Effector CD4-positive, alpha-beta T cell (primary cell): ENCODE results near the gene DMD.
"Not testable (repeated sequence)": the region's sequence is repeated elsewhere in the genome, so short reads cannot be mapped to it uniquely, and the experiment has no call there.

ENCODE experiments used
- DNase-seq: peaks from one replicate; pipeline ENCODE4 v3.0.0-alpha.2; 2020

Gene DMD

DNA sequence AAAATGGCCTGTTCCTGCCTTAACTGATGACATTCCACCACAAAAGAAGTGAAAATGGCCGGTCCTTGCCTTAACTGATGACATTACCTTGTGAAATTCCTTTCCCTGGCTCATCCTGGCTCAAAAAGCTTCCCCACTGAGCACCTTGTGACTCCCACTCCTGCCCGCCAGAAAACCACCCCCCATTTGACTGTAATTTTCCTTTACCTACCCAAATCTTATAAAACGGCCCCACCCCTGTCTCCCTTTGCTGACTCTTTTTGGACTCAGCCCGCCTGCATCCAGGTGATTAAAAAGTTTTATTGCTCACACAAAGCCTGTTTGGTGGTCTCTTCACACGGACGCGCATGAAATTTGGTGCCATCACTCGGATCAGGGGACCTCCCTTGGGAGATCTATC is 1833.5 kb downstream of the DMD start:
- not testable (repeated sequence) for DNase-seq

DNA sequence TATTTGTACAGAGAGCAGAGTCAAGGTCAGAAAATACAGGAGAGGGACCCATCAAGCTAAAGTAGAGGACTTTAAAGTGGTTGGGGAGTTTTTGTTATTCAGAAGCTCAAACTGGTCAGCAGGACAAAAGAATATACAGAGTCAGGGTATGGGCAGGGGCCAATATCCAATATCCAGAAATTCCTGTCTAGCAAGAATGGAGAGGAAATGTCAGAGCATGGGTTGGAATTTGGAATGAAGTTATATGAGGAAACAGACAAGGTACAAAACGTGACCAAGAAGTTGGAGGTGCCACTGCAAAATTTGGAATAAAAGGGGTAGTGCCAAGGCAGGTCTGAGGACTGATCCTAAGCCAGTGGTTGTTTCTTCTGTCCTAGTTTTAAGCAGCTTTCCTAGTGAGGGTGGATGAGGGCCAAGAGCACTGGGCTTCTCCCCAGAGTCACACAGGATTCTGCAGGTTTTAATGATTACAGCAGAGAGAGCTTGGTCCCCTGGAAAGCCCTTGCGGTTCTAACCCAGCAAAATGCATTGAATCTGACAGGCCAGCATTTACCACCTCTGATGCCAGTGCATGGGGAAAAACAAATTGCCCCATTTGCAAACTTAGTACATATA is 1834.8 kb downstream of the DMD start:
- no peak for DNase-seq

DNA sequence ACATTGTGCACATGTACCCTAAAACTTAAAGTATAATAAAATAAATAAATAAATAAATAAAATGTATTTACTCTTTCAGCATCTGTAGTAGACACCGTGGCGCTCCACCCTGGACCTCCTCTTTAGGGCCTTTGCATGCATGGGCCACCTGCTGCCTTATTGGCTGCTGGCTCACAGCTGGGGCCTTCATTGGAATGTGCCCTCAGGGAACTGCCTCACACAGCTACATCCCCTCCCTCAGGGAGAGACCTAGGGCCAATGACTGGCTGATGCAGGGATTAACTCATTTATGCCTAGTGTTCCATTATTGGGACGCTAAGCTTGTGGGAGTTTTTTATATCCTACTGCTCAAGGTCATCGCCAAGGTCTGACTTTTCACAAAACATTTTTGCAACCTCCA is 1836.6 kb downstream of the DMD start:
- DNase-seq: no peak

DNA sequence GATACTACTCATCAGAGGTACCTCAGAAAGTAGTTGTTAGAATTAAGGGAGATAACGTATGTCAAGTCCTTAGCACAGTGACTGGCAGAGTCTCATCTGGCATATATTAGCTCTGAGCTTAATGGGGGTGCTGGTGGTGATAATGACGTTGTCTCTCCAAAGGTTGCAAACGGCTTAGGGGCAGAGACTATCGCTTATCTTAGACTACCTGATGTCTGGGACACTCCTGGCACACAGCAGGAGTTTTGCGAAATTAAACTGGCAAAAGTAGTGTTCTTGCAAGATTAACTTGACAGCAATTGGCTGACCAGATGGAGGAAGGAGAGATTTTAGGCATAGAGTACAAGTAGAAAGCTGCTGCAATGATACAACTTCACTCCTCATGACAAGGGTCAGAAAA is 1839.4 kb downstream of the DMD start:
- no peak for DNase-seq

DNA sequence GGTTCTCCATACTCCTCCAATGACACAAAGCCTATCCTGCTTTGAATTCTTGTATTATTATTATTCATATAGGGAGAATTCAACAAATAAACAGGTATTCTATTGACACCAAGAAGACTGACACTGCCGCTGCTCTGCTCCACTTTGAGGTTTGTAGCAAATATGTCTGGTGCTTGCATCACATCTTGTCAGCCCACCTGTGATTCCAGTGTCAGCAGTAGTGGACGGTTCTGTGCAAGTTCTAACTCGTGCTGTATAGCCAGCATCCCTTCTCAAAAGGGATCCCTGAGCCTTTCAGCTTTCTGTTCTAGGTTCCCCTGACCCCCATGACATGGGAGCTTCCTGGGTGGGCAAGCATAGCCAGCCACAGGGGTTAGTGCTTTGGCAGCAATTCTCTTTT is 1843.5 kb downstream of the DMD start:
- no peak for DNase-seq

DNA sequence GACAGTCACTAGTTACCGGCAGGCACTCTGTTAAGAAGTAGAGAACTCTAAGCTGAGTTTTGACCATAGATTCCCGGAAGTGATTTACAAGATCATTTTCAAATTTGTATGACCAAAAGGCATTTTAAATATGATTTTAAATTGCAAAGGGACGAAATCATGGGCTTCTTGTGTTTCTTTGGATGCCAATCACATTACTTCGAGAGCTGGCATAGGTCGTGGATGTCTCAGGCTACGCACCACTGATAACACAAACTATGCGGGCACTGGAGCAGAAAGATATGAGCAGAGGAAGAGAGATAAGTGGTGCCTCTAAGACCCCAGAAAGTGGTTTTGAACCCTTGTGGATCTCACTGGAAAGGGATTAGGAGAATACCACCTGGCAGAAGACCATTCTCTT is 1845.3 kb downstream of the DMD start:
- DNase-seq: no peak

DNA sequence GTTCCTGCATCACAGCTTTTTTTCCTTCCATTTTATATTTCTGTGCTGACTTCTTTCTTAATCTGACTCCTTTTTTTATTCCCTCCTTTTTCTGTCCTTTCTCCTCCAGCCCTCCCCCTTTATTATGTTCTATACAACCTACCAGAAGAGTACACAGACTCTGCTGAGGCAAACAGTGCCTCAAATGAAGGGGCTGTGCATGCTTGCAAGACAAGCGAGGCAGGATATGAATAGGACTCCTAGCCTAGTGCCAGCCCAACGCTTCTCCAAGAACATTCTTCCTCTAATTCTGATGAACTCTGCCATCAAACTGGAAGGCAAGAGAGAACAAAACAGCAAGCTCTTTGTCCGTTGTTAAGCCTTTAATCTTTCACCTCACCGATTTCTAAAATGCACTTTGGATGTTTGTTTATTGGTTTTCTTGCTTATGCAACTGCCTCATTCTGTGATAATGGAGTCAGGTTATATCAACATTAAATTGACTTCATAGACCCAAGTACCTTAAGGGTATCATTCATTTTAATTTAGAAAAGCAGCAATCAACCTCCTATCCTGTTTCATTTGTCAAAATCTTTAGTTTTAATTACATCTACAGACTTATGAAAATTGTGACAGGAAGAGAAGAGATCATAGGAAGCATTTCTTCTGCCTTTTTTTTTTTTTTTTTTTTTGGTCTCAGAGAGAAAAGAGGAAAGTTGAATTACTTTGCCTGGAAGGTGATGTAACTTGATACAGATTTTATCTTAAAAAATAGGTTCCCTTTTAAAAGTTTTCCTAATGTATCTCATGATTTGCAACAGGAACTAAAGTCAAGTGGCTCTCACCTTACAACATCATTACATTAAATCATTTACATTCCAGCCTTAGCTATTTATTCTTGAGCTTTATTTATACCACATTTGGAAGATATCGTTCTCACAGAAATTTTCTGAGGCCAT is 1854.8 kb downstream of the DMD start:
- DNase-seq: no peak

DNA sequence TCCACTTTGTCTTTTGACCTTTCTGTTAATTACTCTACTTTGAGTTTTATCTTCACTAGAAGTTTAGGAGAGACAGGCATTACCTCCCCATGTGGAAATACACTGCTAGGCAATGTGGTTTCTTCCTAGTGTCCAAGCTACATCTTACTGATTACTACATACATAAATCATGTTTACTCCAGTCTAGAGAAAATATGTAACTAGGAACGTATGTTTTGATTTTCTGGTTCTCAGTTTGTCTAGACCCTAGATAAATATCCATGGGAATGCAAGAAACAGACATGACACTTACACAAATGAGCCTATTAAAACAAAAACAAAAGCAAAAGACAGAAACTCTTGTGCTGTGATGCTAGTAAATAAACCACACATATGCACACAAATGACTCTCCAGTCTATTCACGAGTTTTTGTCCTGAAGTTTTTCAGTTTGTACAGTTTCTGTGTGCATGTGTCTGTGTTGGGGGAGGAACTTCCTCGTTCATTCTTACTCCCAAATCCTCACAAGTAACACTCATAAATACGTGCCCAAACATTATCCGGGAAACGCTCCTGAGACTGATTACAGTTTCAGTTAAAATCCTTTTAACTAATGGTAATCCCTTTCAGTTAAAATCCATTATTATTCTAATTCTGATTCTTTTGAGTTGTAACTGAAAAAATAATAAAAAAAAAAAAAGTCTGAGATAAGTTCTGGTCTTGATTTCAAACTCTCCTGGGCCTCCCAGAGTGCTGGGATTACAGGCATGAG is 1856.0 kb downstream of the DMD start:
- DNase-seq: no peak

DNA sequence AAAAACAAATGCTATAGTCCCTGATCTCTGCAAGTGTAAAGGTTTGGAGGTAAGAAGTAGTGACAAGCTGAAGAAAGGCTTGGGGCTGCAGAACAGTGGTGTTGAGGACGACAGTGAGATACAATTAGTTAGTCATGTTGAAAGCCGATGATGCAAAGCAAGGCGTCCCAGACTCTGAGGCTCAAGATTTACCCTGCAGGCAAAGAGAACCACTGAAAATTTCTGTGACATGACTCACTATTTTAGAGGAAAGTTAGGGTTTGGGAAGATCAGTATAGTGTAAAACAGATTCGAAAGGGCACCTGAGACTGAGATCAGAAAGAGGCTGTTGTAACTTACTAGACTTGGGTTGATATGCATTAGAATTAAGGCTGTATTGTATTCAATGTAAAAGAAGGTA is 1858.3 kb downstream of the DMD start:
- no peak for DNase-seq

DNA sequence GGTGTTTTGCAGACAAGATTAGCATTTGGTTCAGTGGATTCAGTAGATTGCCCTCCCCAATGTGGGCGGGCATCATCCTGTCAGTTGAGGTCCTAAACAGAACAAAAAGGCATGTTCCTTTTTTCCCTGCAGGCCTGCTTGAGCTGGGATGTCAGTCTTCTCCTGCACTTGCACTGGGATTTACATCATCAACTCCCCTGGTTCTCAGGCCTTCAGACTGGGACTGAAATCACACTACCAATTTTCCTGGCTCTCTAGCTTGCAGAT is 1860.6 kb downstream of the DMD start:
- no peak for DNase-seq

DNA sequence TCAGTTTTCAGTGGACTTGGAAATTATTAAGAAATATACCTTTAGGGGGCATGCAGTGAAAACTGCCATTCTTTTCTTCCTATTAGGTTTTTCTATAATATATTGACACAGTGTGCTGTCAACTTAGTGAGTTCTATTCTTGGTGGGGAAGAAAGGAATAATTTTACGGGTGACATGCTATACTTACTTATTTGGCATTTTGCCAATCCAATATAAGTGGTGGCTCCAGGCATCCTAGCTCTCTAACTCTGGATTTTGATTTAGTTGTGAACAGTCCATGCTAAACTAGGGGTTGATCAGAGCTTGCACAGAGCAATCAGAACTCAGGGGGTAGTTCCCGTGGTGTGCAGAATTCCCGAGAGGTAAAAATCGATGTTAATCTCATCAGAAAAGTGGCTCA is 1861.8 kb downstream of the DMD start:
- DNase-seq: no peak

DNA sequence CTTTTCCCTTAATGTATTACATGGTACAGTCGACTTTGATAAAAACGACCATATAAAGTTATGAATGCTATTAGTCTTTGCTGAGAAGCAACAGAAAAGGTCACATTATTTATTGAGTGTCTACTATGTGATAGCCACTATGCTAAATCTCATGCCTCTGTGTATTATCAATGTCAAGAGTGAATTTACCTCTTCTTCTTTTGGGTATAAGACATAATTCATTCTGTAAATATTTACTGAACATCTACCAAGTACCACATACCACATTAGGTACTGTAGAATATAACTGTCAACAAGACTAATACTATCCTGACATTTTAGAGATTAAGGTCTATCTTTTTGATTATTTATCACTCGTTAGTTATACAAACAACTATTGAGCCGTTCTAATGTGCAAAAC is 1870.8 kb downstream of the DMD start:
- no peak for DNase-seq

DNA sequence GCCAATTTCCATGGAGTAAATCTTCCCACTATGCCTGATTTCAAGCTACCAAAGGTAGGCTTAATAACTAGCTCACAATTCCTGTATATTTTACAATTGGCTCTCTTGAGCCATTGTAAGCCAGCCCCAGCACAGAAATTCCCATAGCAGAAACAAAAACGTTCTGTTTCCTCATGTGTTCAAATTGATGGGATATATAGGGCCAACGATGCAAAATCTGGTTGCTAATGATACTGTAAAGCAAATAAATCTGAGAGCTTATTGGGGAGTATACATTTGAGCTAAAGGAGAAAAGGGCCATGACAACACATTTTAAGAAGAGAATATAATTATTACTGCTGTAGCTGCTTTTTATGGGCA is 1872.4 kb downstream of the DMD start:
- no peak for DNase-seq

DNA sequence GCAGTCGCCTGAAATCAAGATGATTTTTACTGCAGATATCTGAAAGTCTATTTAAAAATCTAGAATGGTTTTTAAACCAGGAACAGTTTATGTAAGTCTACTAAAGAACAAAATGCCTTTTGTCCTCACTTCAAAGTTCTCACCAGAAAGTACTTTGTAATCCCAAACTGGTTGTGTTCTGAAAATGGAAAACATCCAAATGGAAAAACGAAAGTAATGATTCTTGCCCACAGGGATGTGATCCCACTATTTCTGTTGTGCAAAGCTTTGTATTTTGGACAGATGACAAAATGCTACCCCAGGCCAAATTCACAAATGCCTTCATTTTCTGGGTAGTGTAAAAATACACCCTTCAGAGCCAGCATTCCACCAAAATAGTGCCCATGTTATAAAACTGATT is 1874.0 kb downstream of the DMD start:
- DNase-seq: no peak

DNA sequence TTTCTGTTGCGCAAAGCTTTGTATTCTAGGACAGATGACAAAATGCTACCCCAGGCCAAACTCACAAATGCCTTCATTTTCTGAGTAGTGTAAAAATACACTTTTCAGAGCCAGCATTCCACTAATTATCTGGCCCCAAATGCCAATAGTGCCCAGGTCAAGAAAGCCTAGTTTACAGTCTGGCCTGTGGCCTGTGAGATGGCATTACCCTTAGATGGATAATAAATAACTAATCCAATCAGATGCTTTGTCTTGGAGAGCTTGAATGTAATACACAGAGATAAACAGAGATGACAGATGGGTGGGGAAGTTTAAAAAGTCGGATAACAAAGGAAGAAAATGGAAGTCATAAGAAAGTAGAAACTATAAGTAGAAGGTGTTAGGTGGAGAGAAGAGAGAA is 1874.9 kb downstream of the DMD start:
- no peak for DNase-seq

DNA sequence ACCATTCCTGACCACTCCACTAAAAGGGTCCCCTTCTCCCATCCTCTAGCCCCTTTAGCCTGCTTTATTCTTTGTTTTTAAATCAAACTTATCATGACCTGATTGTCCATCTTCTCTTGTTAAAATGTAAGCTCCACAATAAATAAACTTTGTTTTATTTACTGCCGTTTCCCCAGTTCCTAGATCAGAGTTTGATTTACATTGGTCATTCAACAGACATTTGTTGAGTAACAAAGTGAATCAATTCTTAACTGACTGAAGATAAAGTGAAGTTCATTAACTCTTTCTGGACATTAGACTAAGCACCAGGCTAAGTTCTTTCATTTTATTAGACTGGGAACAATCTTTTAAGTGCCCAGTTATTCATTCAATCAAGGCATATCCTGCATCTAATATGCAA is 1876.4 kb downstream of the DMD start:
- no peak for DNase-seq

DNA sequence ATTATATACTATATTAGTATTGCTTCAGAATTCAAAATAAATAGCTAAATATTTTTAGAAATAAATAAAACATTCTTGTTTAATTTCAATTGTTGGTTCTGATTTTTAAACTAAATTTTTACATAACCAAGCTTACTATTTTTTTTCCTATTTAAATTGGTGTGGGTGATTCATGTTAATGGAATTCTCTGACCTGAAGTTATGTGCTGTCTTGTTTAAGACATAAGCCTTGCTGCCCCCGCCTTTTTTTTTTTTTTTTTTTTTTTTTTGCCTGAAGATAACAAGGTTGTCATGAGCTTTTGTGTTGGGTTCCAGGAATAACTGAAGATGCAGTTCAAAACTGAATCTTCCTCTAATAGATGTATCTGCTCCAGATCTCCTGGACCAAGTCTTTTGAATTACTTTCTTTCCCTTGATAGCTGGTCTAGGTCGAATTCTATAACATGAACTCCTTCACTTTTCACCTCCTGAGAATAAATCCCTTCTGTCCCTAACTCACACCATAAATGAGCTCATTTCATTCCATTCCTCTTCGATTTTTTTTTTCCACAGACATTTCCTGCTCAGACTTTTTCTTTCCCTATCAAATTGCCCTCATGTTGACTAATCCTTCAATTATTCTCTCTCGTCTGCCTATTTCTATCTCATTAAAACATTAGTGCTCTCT is 1878.1 kb downstream of the DMD start:
- no peak for DNase-seq

DNA sequence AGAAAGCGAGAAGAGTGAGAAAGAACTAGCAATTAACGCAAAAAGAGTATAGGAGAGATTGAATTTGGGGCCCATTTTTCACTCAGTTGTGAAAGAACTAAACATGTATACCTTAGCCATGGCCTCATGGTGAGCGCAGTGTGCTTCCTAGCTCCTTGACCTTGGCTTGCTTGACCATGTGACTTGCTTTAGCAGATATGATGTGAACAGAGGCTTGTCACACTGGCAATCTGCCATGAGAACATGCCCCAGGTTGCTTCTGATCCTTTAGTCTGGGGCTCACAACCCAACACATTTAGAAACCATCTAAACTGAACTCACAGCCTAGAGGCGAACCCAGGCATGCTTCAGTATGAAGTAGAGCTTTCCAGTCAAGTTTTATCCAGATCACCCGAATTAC is 1879.4 kb downstream of the DMD start:
- no peak for DNase-seq

DNA sequence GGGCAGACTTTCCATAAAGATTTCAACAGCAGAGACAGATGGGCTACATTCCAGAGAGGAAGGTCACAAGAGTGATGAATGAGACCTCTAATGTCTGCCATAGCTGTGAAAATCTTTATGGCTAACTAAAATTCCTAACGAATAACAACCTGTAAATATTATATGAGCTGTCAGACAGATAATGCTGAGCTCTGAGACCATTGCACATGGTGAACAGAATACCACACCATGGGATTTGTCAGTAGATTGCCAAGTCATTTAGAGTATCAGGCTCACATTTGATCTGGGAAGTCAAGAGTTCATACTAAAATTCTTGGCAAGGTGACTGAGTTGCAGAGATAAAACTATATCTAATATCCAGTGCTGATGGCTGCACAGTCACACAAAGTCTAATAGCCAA is 1880.3 kb downstream of the DMD start:
- no peak for DNase-seq

DNA sequence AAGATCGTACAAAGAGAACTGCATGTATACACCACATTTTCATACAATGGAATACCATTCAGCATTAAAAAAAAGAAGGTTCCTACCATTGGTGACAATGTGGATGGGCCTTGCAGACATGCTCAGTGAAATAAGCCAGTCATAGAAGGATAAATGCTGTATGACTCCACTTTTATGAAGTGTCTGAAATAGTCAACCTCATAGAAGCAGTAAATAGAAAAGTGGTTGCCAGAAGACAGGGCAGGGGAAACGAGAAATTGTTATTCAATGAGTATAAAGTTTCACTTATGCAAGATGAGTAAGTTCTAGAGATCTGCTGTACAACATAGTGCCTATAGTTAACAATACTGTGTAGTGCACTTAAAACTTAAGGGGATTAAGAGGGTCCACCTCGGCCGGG is 1882.1 kb downstream of the DMD start:
- DNase-seq: no peak

DNA sequence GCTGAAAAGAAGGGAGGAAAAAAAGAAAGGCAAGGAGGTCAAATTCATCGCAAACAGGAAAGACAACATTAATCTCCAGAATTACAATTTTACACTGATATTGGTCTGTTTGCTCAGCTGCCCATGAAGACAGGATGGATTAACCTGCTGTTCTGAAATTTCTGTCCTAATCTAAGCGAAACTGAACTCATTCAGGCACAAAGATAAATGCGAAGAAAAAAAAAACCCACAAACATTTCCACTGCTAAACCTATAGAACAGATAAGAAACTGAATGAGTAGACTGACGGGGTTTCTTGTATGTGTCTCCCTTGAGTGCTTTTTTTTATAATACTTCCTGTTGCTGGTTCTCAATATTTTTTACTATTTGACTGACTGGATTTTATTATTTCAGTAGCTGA is 1887.7 kb downstream of the DMD start:
- DNase-seq: no peak

DNA sequence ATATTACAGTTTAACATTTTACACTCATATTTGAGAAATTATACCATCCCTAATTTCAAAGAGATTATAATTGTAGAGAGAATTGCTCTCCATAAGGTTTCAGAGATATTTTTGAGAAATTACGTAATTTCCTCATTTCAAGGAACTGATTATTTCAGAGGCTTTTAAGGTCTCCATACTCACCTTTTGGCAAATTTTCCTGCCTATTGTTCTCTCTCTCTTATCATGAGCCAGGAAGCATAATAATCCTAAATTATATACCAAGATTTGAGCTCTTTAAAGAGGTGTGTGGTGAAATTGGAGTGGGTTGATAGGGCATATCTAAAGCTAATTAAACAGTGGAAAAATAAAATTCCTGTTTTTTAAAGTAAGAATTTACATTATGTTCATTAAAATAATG is 1890.6 kb downstream of the DMD start:
- no peak for DNase-seq

DNA sequence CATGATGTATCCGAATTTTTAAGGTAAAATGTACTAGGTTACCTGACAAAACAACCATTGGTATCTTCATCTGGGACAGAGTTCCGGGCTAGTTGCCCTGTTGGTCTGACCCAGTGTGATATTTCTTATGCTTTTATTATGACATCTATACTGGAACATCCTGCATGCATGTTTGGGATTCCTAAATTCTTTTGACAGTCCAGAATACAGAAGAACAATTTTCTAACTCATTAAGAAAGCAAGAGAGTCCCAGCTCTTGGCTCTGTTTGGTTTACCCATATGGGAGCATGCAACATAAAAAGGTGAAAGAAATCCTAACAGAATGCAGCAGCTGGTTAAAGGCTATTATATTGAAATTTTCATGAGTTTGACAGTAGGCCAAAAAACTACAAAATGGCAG is 1891.8 kb downstream of the DMD start:
- DNase-seq: no peak

DNA sequence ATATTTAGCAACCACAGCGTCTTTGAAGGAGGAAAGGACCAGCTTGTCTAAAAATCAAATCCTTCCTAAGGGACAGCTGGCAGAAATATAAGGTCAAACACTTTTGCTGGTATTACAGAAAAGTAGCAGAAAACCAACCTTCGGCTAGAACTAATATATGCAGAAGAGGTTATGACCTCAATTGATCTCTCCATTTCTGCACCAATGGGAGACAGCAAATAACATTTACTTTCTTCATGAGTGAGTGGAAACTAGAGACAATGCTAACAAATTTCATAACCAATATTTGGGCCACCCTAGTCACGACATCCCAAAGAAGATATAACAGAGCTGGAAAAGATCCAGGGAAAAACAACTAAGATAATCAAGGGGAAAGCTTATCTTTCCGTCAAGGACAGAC is 1892.5 kb downstream of the DMD start:
- no peak for DNase-seq
